IMR-90 (cell line): ENCODE measurements around the gene TNS1. TPM values are rescaled to one million over a fixed set of nuclear protein-coding genes. Genes with fewer than 3 reads are reported as not detected.

ENCODE experiments used
- ATAC-seq: fragments of 200-7000 bp; cut with Tn5 transposase; 2 replicates; pipeline ENCODE4 v1.9.1; 2020; ENCODE audit warnings: low read depth, mild to moderate bottlenecking, moderate library complexity
- BruUV-seq: library from RNA; stranded (reverse); fragments of 400-500 nt; replicated peaks from 2 replicates; lab custom pipeline; 2021; lab: Mats Ljungman, UMichigan
- CTCF ChIA-PET: fragments of 300-600 bp; formaldehyde crosslinking; extraction: SDS; loops from one replicate; lab custom pipeline; 2021; ENCODE audit warnings: antibody characterized with exemption; lab: Yijun Ruan, JAX
- POLR2A ChIA-PET: fragments of 300-600 bp; sonication (Branson Sonifier 250); formaldehyde crosslinking; loops from one replicate; lab custom pipeline; 2022; ENCODE audit warnings: antibody characterized with exemption; ENCODE audit not compliant: unreplicated experiment; lab: Charles Lee
- DNase-seq: peaks from one replicate; pipeline ENCODE4 v3.0.0; 2013
- H2AFZ ChIP-seq: replicated peaks from 2 replicates; pipeline ENCODE3; 2013; ENCODE audit warnings: low read length, mild to moderate bottlenecking; ENCODE audit not compliant: poor library complexity
- H2AK5ac ChIP-seq: 2 replicates; pipeline ENCODE4 v1.6.1; 2013; ENCODE audit warnings: low read depth, low read length, inconsistent platforms
- H2AK9ac ChIP-seq: replicated peaks from 2 replicates; pipeline ENCODE3; 2013; ENCODE audit warnings: mild to moderate bottlenecking, low read depth, low read length, moderate library complexity; ENCODE audit not compliant: poor library complexity
- H2BK120ac ChIP-seq: 2 replicates; pipeline ENCODE4 v1.6.1; 2013; ENCODE audit warnings: low read depth, low read length, inconsistent platforms
- H2BK15ac ChIP-seq: 3 replicates; pipeline ENCODE4 v1.6.1; 2013; ENCODE audit warnings: low read depth, low read length, inconsistent platforms
- H2BK20ac ChIP-seq: 2 replicates; pipeline ENCODE4 v1.6.1; 2013; ENCODE audit warnings: low read depth, mild to moderate bottlenecking, inconsistent platforms, low read length, moderate library complexity
- H2BK5ac ChIP-seq: 2 replicates; pipeline ENCODE4 v1.6.1; 2013; ENCODE audit warnings: mild to moderate bottlenecking, low read depth, low read length, inconsistent platforms; ENCODE audit not compliant: poor library complexity, severe bottlenecking
- H3K14ac ChIP-seq: replicated peaks from 2 replicates; pipeline ENCODE4 v1.6.1; 2013; ENCODE audit warnings: low read depth, low read length, inconsistent platforms
- H3K18ac ChIP-seq: 2 replicates; pipeline ENCODE4 v1.6.1; 2013; ENCODE audit warnings: low read depth, low read length, control low read depth
- H3K23ac ChIP-seq: 2 replicates; pipeline ENCODE4 v1.6.1; 2013; ENCODE audit warnings: low read depth, low read length, inconsistent platforms
- H3K27ac ChIP-seq: 2 replicates; pipeline ENCODE4 v1.5.1; 2013; ENCODE audit warnings: mild to moderate bottlenecking, control low read depth, low read length; ENCODE audit not compliant: insufficient read depth
- H3K27me3 ChIP-seq: 2 replicates; pipeline ENCODE4 v1.6.1; 2013; ENCODE audit warnings: low read length; ENCODE audit not compliant: control insufficient read depth, insufficient read depth
- H3K36me3 ChIP-seq: 2 replicates; pipeline ENCODE4 v1.6.1; 2013; ENCODE audit warnings: low read length, mixed read lengths; ENCODE audit not compliant: control insufficient read depth, insufficient read depth
- H3K4ac ChIP-seq: 2 replicates; pipeline ENCODE4 v1.6.1; 2013; ENCODE audit warnings: low read depth, low read length, inconsistent platforms
- H3K4me1 ChIP-seq: 2 replicates; pipeline ENCODE4 v1.6.1; 2013; ENCODE audit warnings: low read length, mixed read lengths; ENCODE audit not compliant: control insufficient read depth, insufficient read depth
- H3K4me2 ChIP-seq: 2 replicates; pipeline ENCODE4 v1.6.1; 2013; ENCODE audit warnings: low read depth, mild to moderate bottlenecking, control low read depth, low read length, moderate library complexity
- H3K4me3 ChIP-seq: 2 replicates; pipeline ENCODE4 v1.5.1; 2013; ENCODE audit warnings: low read depth, mild to moderate bottlenecking, control low read depth, low read length, moderate library complexity; ENCODE audit not compliant: insufficient read depth
- H3K56ac ChIP-seq: 2 replicates; pipeline ENCODE4 v1.6.1; 2013; ENCODE audit warnings: low read length, inconsistent platforms; ENCODE audit not compliant: insufficient read depth; ENCODE audit errors: extremely low read depth
- H3K79me1 ChIP-seq, 2 experiments: 2 replicates each; pipeline ENCODE4 v1.6.1; 2013; ENCODE audit warnings: low read length in 2 of 2, inconsistent platforms in 1 of 2, low read depth in 1 of 2
- H3K9ac ChIP-seq: 2 replicates; pipeline ENCODE4 v1.6.1; 2013; ENCODE audit warnings: low read depth, low read length, control low read depth
- H3K9me1 ChIP-seq: 2 replicates; pipeline ENCODE4 v1.6.1; 2013; ENCODE audit warnings: low read length, inconsistent platforms; ENCODE audit not compliant: insufficient read depth
- H3K9me3 ChIP-seq: 2 replicates; pipeline ENCODE4 v1.6.1; 2013; ENCODE audit warnings: low read length; ENCODE audit not compliant: control insufficient read depth, insufficient read depth
- H4K20me1 ChIP-seq: 2 replicates; pipeline ENCODE4 v1.6.1; 2013; ENCODE audit warnings: low read length, inconsistent platforms; ENCODE audit not compliant: insufficient read depth
- H4K5ac ChIP-seq: 2 replicates; pipeline ENCODE4 v1.6.1; 2013; ENCODE audit warnings: mild to moderate bottlenecking, low read depth, low read length, control low read depth
- H4K8ac ChIP-seq, 2 experiments: 2 replicates each; pipeline ENCODE4 v1.6.1; 2013; ENCODE audit warnings: low read depth in 2 of 2, low read length in 2 of 2, control low read depth in 1 of 2, inconsistent platforms in 1 of 2
- H4K91ac ChIP-seq: 2 replicates; pipeline ENCODE4 v1.6.1; 2013; ENCODE audit warnings: low read depth, low read length, inconsistent platforms; ENCODE audit not compliant: insufficient read depth
- BHLHE40 ChIP-seq: fragments of 150-350 bp; IDR thresholded peaks from 2 replicates; pipeline ENCODE4 v1.6.1; 2016; ENCODE audit warnings: mild to moderate bottlenecking, low read depth, low read length
- CEBPB ChIP-seq: IDR thresholded peaks from 2 replicates; pipeline ENCODE4 v1.6.1; 2012; ENCODE audit warnings: low read depth, low read length, improper control_type of control experiment
- CHD1 ChIP-seq: IDR thresholded peaks from 2 replicates; pipeline ENCODE4 v1.6.1; 2012; ENCODE audit warnings: low read depth, low read length, improper control_type of control experiment
- CTCF ChIP-seq: conservative IDR thresholded peaks from 2 replicates; pipeline ENCODE4 v1.5.1; 2012; ENCODE audit warnings: mild to moderate bottlenecking, low read depth, low read length, improper control_type of control experiment
- FOS ChIP-seq: fragments of 150-350 bp; IDR thresholded peaks from 2 replicates; pipeline ENCODE4 v1.6.1; 2016; ENCODE audit warnings: low read depth, low read length
- MAZ ChIP-seq: IDR thresholded peaks from 2 replicates; pipeline ENCODE4 v1.6.1; 2012; ENCODE audit warnings: low read depth, mild to moderate bottlenecking, low read length, improper control_type of control experiment, moderate library complexity, borderline replicate concordance
- MXI1 ChIP-seq: IDR thresholded peaks from 2 replicates; pipeline ENCODE4 v1.6.1; 2012; ENCODE audit warnings: low read depth, mild to moderate bottlenecking, low read length, moderate library complexity, borderline replicate concordance
- NFE2L2 ChIP-seq: fragments of 150-350 bp; IDR thresholded peaks from 2 replicates; pipeline ENCODE4 v1.6.1; 2016; ENCODE audit warnings: low read depth, mild to moderate bottlenecking, low read length
- POLR2A ChIP-seq: IDR thresholded peaks from 2 replicates; pipeline ENCODE4 v1.6.1; 2012; ENCODE audit warnings: mild to moderate bottlenecking, low read depth, low read length
- RAD21 ChIP-seq: IDR thresholded peaks from 2 replicates; pipeline ENCODE4 v1.6.1; 2012; ENCODE audit warnings: low read length, improper control_type of control experiment
- RCOR1 ChIP-seq: IDR thresholded peaks from 2 replicates; pipeline ENCODE4 v1.6.1; 2012; ENCODE audit warnings: mild to moderate bottlenecking, low read length, improper control_type of control experiment; ENCODE audit not compliant: insufficient replicate concordance
- SMC3 ChIP-seq: fragments of 150-350 bp; IDR thresholded peaks from 2 replicates; pipeline ENCODE4 v1.6.1; 2016; ENCODE audit warnings: low read depth, mild to moderate bottlenecking, antibody characterized with exemption, low read length, moderate library complexity
- USF2 ChIP-seq: fragments of 150-350 bp; IDR thresholded peaks from 2 replicates; pipeline ENCODE4 v1.6.1; 2017; ENCODE audit warnings: mild to moderate bottlenecking, antibody characterized with exemption, low read length, low read depth
- WGBS, 2 experiments: methylation state at CpG; one replicate each; pipeline versions ENCODE4 v1.1.5 to v1.1.7; 2013; ENCODE audit warnings: missing lambda C conversion rate in 2 of 2; ENCODE audit not compliant: insufficient read length in 1 of 2; ENCODE audit errors: extremely low coverage in 2 of 2; 5-methylcytosine and 5-hydroxymethylcytosine counted together
- dilution Hi-C: fragments of 300-500 bp; cut with HindIII; formaldehyde crosslinking; loops from one replicate; pipeline ENCODE4 v1.14.3; 2018; ENCODE audit warnings: low sequenced_read_pairs; ENCODE audit not compliant: unreplicated experiment
- in situ Hi-C: fragments of 300-500 bp; cut with MboI; formaldehyde crosslinking; loops from 3 replicates; pipeline ENCODE4 v1.14.3; 2019; ENCODE audit warnings: low sequenced_read_pairs, inconsistent platforms, mixed read lengths
- intact Hi-C: fragments of 100-400 bp; cut with micrococcal nuclease; formaldehyde crosslinking; loops from 2 replicates; pipeline ENCODE4 v1.10.0; 2022
- polyA plus RNA-seq, 3 experiments: library from polyadenylated mRNA; depleted of rRNA; stranded (reverse); fragments of >200 nt; gene quantifications; 2 replicates each; pipeline ENCODE4 v1.2.3, GENCODE V29; 2012; ENCODE audit warnings: low replicate concordance in 1 of 3
- total RNA-seq: library from RNA; depleted of rRNA; stranded (reverse); fragments of >200 nt; gene quantifications from 2 replicates; pipeline ENCODE4 v1.2.3, GENCODE V29; 2012

The TNS1 gene
- total and polyA plus RNA-seq, 2 of the 4 experiments (the other 2 are of a cell fraction), result 41.1 to 45.2 TPM

- H3K4me2 ChIP-seq, result peak overlapping the region; percentile 24; the same call in 1 of the 2 replicates
- H2AFZ ChIP-seq, result peak overlapping the region; percentile 3
- H3K9ac ChIP-seq, result peak overlapping the region; percentile 43
These were observed 103.4 kb downstream of the TNS1 start for GRCh38 chr2:217899231-217900009.

More at GRCh38 chr2:217899231-217900009, 103.4 kb downstream of the TNS1 start:
- in situ Hi-C loops (loop anchor here (5.0 kb wide), 1 partner anchor 88 kb away; no protein-coding TSS in a partner anchor), intact Hi-C loops (loop anchor here (2.0 kb wide), 2 partner anchors 67 to 89 kb away; no protein-coding TSS in a partner anchor), dilution Hi-C loops (no loop called here)
- Histone ChIP-seq H4K5ac (no peak overlapping the region), H3K36me3 (peaks cover 32% of the 10 kb centered on the region), H2AK9ac (peak overlapping the region; percentile 80), H3K79me1 (peaks cover 44 to 89% of the 10 kb centered on the region in 2 experiments), H2AK5ac (peak overlapping the region; percentile 90), H2BK15ac (peak overlapping the region; percentile 10; the same call in 1 of the 3 replicates), H3K9me3 (no peaks in the 10 kb centered on the region), H4K8ac (peak overlapping the region; percentile 43 to 84; a peak in 3 of 4 replicates), H3K14ac (peak overlapping the region; percentile 75), H4K91ac (peak overlapping the region; percentile 47), H3K4me3 (no peak overlapping the region), H2BK20ac (peak overlapping the region; percentile 54; the same call in 1 of the 2 replicates), H3K56ac (no peak overlapping the region; the same call in 1 of the 2 replicates), H3K4ac (peak overlapping the region; percentile 79), H4K20me1 (peaks cover 11% of the 10 kb centered on the region), H2BK5ac (peak overlapping the region; percentile 75), H3K27ac (peak overlapping the region; percentile 71), H3K23ac (peak overlapping the region; percentile 57; the same call in 1 of the 2 replicates), H3K9me1 (peaks cover 33% of the 10 kb centered on the region), H3K18ac (0 out of 2 replicates have a peak overlapping the region, but pooled peaks have one; percentile 12), H3K4me1 (peaks cover 41% of the 10 kb centered on the region), H2BK120ac (peak overlapping the region; percentile 61), H3K27me3 (no peaks in the 10 kb centered on the region)
- DNase-seq, result peak; percentile 91
- CTCF ChIA-PET, result interaction anchor here (0.9 to 1.3 kb wide), 5 partner anchors 21 to 114 kb away, joined by 3 to 5 read pairs (median 3); no protein-coding TSS in a partner anchor
- WGBS, 2 experiments, result 13% methylated on average over 5 of the region's 11 CpGs; no CpG with 5 or more reads in 1 of the 2 experiments
- peak; percentile 79 for ATAC-seq
- no TSS peak for BruUV-seq
- POLR2A ChIA-PET, result no interaction called here
- peak; percentile 57 for TF ChIP-seq SMC3
- TF ChIP-seq USF2, result 0 out of 2 replicates have a peak, but pooled peaks have one; percentile 20
- peak; percentile 80; the same call in 1 of the 2 replicates for TF ChIP-seq MXI1
- peak; percentile 84; the same call in 1 of the 2 replicates for TF ChIP-seq MAZ
- TF ChIP-seq RAD21, result peak; percentile 65
- peak; percentile 87 for TF ChIP-seq CTCF
- no peak for TF ChIP-seq BHLHE40
- TF ChIP-seq NFE2L2, result no peak
- peak; percentile 69 for TF ChIP-seq RCOR1
- no peak for TF ChIP-seq CEBPB
- TF ChIP-seq POLR2A, result 0 out of 2 replicates have a peak, but pooled peaks have one; percentile 16
- no peak for TF ChIP-seq CHD1
- TF ChIP-seq FOS, result peak; percentile 83
